Glutamatergic neuron (in vitro differentiated cells): ENCODE data around the gene SMARCAD1. TPM values are rescaled to one million over a fixed set of nuclear protein-coding genes. Genes with fewer than 3 reads are reported as not detected.
"Not testable (repeated sequence)": the region's sequence is repeated elsewhere in the genome, so short reads cannot be mapped to it uniquely, and the experiment has no call there.

Experiments used
- DNase-seq: peaks from one replicate; pipeline ENCODE4 v3.0.0; 2022
- H3K27ac Mint-ChIP-seq: one replicate; pipeline ENCODE4 v1.8.0; 2020; ENCODE audit warnings: mild to moderate bottlenecking, mixed read lengths, inconsistent platforms; ENCODE audit not compliant: unreplicated experiment
- H3K27me3 Mint-ChIP-seq: one replicate; pipeline ENCODE4 v1.8.0; 2020; ENCODE audit warnings: mild to moderate bottlenecking, moderate library complexity, mixed read lengths, inconsistent platforms; ENCODE audit not compliant: unreplicated experiment
- H3K36me3 Mint-ChIP-seq: one replicate; pipeline ENCODE4 v1.8.0; 2020; ENCODE audit warnings: mild to moderate bottlenecking, mixed read lengths, inconsistent platforms; ENCODE audit not compliant: unreplicated experiment
- H3K4me1 Mint-ChIP-seq: one replicate; pipeline ENCODE4 v1.8.0; 2020; ENCODE audit warnings: mild to moderate bottlenecking, low read depth, mixed read lengths, inconsistent platforms; ENCODE audit not compliant: unreplicated experiment
- H3K4me3 Mint-ChIP-seq: one replicate; pipeline ENCODE4 v1.8.0; 2020; ENCODE audit warnings: mild to moderate bottlenecking, mixed read lengths, inconsistent platforms; ENCODE audit not compliant: unreplicated experiment
- H3K9me3 Mint-ChIP-seq: one replicate; pipeline ENCODE4 v1.8.0; 2020; ENCODE audit warnings: mild to moderate bottlenecking, moderate library complexity, mixed read lengths, inconsistent platforms; ENCODE audit not compliant: unreplicated experiment
- total RNA-seq: library from RNA; stranded (reverse); fragmentation: NEBNext Ultra II Directional; extraction: Animal tissue kit (Norgen Biotek cat#: 25700); gene quantifications from one replicate; pipeline ENCODE4 v1.2.1, GENCODE V29; 2021; ENCODE audit not compliant: unreplicated experiment
- TF ChIP-seq, protein P1 (sequence below): fragments of 200-600 bp; sonication (generic); IDR thresholded peaks from one replicate; pipeline ENCODE4 v1.5.0; 2021; ENCODE audit not compliant: partially characterized antibody, unreplicated experiment

The SMARCAD1 gene
- total RNA-seq, 1 donor from 2014 or later = 74.8 TPM

DNA sequence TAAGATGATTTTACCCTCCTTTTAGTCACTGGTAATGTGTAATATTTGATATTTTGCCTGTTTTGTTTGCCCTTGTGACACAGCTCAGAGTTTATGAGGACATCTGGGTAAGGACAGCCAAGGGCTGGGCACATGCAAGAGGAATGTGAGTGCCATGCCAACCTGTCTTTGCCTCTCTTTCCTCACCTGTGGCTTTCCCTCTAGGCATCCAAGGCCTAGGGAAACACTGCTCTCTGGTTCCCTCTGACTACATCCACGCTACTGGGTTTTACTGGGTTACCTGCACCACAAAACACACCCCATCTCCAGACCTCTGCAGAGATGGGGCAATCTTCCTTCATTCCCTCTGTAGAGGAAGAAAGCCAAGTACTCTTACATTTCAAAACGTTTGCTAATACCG is 127.3 kb downstream of the SMARCAD1 start:
- no peaks in the 10 kb centered on the region for H3K4me1 Mint-ChIP-seq
- TF ChIP-seq, protein P1, sequence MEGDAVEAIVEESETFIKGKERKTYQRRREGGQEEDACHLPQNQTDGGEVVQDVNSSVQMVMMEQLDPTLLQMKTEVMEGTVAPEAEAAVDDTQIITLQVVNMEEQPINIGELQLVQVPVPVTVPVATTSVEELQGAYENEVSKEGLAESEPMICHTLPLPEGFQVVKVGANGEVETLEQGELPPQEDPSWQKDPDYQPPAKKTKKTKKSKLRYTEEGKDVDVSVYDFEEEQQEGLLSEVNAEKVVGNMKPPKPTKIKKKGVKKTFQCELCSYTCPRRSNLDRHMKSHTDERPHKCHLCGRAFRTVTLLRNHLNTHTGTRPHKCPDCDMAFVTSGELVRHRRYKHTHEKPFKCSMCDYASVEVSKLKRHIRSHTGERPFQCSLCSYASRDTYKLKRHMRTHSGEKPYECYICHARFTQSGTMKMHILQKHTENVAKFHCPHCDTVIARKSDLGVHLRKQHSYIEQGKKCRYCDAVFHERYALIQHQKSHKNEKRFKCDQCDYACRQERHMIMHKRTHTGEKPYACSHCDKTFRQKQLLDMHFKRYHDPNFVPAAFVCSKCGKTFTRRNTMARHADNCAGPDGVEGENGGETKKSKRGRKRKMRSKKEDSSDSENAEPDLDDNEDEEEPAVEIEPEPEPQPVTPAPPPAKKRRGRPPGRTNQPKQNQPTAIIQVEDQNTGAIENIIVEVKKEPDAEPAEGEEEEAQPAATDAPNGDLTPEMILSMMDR = no peak
- no peaks in the 10 kb centered on the region for H3K27me3 Mint-ChIP-seq
- H3K4me3 Mint-ChIP-seq = no peak overlapping the region
- DNase-seq = no peak
- H3K9me3 Mint-ChIP-seq = no peaks in the 10 kb centered on the region
- H3K27ac Mint-ChIP-seq = no peak overlapping the region
- H3K36me3 Mint-ChIP-seq = no peaks in the 10 kb centered on the region

DNA sequence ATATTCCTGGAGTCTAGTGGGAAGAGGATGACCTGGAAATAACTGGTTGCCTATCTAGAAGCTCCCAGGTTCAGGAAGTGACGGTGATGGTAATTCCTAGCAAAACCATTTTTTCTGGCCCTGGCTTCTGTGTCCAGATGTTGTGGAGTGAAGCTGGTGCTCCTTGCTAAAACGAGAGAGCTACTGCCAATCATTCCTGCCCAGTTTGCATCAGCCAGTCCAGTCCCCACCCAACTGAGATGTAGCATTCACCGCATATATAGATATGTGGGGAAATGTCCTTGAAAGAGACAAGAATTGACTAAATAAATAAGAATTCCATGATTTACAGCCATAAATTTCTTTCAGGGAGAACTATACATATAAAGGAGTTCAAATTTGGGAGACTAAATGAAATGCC is 128.6 kb downstream of the SMARCAD1 start:
- H3K9me3 Mint-ChIP-seq = no peaks in the 10 kb centered on the region
- H3K4me3 Mint-ChIP-seq = no peak overlapping the region
- no peaks in the 10 kb centered on the region for H3K36me3 Mint-ChIP-seq
- TF ChIP-seq, protein P1 = no peak
- no peak overlapping the region for H3K27ac Mint-ChIP-seq
- DNase-seq = no peak
- no peaks in the 10 kb centered on the region for H3K27me3 Mint-ChIP-seq
- no peaks in the 10 kb centered on the region for H3K4me1 Mint-ChIP-seq

DNA sequence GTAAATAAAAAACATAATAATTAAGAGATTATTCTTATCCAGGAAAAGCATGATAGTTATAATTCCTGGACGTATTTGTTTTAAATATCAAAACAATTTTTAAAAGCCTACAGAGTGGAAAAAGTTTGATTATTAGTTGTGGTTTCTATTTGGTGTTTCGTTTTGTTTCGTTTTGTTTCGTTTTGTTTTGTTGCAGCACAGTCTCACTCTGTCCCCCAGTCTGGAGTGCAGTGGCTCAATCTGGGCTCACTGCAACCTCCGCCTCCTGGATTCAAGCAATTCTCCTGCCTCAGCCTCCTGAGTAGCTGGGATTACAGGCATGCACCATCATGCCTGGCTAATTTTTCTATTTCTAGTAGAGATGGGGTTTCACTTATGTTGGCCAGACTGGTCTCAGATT is 129.1 kb downstream of the SMARCAD1 start:
- not testable (repeated sequence) for H3K4me1 Mint-ChIP-seq, H3K27ac Mint-ChIP-seq, H3K9me3 Mint-ChIP-seq, DNase-seq, H3K4me3 Mint-ChIP-seq, H3K27me3 Mint-ChIP-seq, H3K36me3 Mint-ChIP-seq

DNA sequence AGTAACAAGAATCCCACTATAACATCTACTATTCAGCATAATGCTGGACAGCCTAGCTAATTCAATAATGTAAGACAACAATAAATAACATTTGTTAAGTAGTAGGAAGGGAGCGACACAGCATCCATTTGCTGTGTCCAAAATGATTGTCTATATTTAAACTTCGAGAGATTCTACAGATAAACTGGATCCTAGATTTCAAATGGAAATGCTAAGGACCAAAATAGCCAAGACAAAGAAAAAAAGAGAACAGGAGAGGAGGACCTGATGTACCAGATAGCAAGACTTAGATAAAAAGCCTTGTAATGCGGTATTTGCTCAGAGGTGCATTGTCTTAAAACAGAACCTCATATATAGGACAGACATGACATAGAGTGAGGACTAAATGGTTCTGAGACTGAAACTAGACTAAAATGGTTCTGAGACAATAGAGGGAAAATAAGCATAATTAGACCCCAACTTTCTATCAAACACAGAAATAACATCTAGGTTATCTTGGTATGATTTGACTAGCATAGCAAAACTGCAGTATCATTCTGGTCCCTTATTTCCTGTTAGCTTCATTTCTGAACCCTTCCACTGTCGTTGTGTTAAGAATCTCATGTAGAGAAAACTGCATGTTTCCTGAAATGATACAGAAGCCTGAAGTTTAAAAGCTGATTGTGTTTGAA is 131.2 kb downstream of the SMARCAD1 start:
- no peak overlapping the region for H3K27ac Mint-ChIP-seq
- TF ChIP-seq, protein P1 = no peak
- H3K4me1 Mint-ChIP-seq = no peaks in the 10 kb centered on the region

DNA sequence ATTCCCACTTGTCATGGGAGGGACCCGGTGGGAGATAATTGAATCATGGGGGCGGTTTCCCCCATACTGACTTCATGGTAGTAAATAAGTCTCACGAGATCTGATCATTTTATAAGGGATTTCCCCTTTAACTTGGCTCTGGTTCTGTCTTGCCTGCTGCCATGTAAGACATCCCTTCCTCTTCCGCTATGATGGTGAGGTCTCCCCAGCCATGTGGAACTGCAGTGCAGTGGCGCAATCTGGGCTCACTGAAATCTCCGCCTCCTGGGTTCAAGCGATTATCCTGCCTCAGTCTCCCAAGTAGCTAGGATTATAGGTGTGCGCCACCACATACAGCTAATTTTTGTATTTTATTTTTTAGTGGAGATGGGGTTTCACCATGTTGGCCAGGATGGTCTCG is 132.1 kb downstream of the SMARCAD1 start:
- Mint-ChIP-seq H3K9me3 (no peaks in the 10 kb centered on the region), H3K4me3 (no peak overlapping the region), H3K27me3 (no peaks in the 10 kb centered on the region), H3K27ac (no peak overlapping the region), H3K36me3 (no peaks in the 10 kb centered on the region), H3K4me1 (no peaks in the 10 kb centered on the region)
- TF ChIP-seq, protein P1 = no peak
- no peak for DNase-seq

More for the DNA sequence above, 131.2 kb downstream of the SMARCAD1 start:
- Mint-ChIP-seq H3K9me3 (no peaks in the 10 kb centered on the region), H3K4me3 (no peak overlapping the region), H3K36me3 (no peaks in the 10 kb centered on the region), H3K27me3 (no peaks in the 10 kb centered on the region)
- DNase-seq = no peak

Other genes with a start within 250 kb of the SMARCAD1 start
- gene HPGDS, start 135.0 kb downstream of the SMARCAD1 start, total RNA-seq = not detected
- 32.7 TPM for gene PDLIM5, start 244.1 kb downstream of the SMARCAD1 start, total RNA-seq